A673 (cell line): ENCODE measurements around the gene TTLL5. TPM values are rescaled to one million over a fixed set of nuclear protein-coding genes. Genes with fewer than 3 reads are reported as not detected.

Experiments used
- BruUV-seq: library from RNA; stranded (reverse); fragments of 400-500 nt; replicated peaks from 2 replicates; lab custom pipeline; 2021; lab: Mats Ljungman, UMichigan
- CTCF ChIA-PET: fragments of 300-600 bp; sonication (Branson Sonifier 250); formaldehyde crosslinking; loops from one replicate; lab custom pipeline; 2022; ENCODE audit warnings: antibody characterized with exemption; lab: Charles Lee
- POLR2A ChIA-PET: fragments of 300-600 bp; sonication (Branson Sonifier 250); formaldehyde crosslinking; loops from one replicate; lab custom pipeline; 2022; ENCODE audit warnings: antibody characterized with exemption; ENCODE audit not compliant: low non-redundant PET; lab: Charles Lee
- DNase-seq: peaks from one replicate; pipeline ENCODE4 v3.0.0-alpha.2; 2015; ENCODE audit warnings: low spot score
- H3K27ac ChIP-seq: fragments of 200-600 bp; sonication (generic); 2 replicates; pipeline ENCODE4 v1.5.1; 2016; ENCODE audit warnings: mixed run types, low read depth, mild to moderate bottlenecking, mixed read lengths, antibody characterized with exemption, low read length; ENCODE audit not compliant: poor library complexity, severe bottlenecking
- H3K27me3 ChIP-seq: fragments of 200-600 bp; sonication (generic); replicated peaks from 2 replicates; pipeline ENCODE4 v1.6.1; 2017; ENCODE audit warnings: mixed run types, low read depth, mild to moderate bottlenecking, mixed read lengths, antibody characterized with exemption, low read length; ENCODE audit not compliant: insufficient read depth, poor library complexity
- H3K36me3 ChIP-seq: fragments of 200-600 bp; sonication (generic); 2 replicates; pipeline ENCODE4 v1.6.1; 2016; ENCODE audit warnings: mixed run types, mild to moderate bottlenecking, mixed read lengths, antibody characterized with exemption, low read length; ENCODE audit not compliant: insufficient read depth, poor library complexity, severe bottlenecking
- H3K4me1 ChIP-seq: fragments of 200-600 bp; sonication (generic); 2 replicates; pipeline ENCODE4 v1.6.1; 2017; ENCODE audit warnings: mixed run types, mild to moderate bottlenecking, mixed read lengths, antibody characterized with exemption, low read length; ENCODE audit not compliant: insufficient read depth, poor library complexity, severe bottlenecking
- H3K4me3 ChIP-seq: fragments of 200-600 bp; sonication (generic); 2 replicates; pipeline ENCODE4 v1.5.1; 2016; ENCODE audit warnings: low read depth, mixed run types, mild to moderate bottlenecking, mixed read lengths, low read length; ENCODE audit not compliant: poor library complexity, severe bottlenecking
- H3K9me3 ChIP-seq: fragments of 200-600 bp; sonication (generic); 2 replicates; pipeline ENCODE4 v1.6.1; 2016; ENCODE audit warnings: mixed run types, low read depth, mild to moderate bottlenecking, mixed read lengths, antibody characterized with exemption, low read length; ENCODE audit not compliant: poor library complexity, severe bottlenecking
- EZH2 ChIP-seq: fragments of 200-600 bp; sonication (generic); IDR thresholded peaks from 2 replicates; pipeline ENCODE4 v1.6.1; 2017; ENCODE audit warnings: borderline replicate concordance, low read depth, mild to moderate bottlenecking, mixed read lengths, antibody characterized with exemption, low read length; ENCODE audit not compliant: poor library complexity, severe bottlenecking
- intact Hi-C: fragments of 100-400 bp; cut with micrococcal nuclease; formaldehyde crosslinking; loops from one replicate; pipeline ENCODE4 v1.10.0; 2022; ENCODE audit not compliant: unreplicated experiment
- total RNA-seq: library from RNA; stranded (reverse); gene quantifications from 2 replicates; pipeline ENCODE4 v1.2.3, GENCODE V29; 2021
- TF ChIP-seq, protein P1 (sequence below): fragments of 300-800, 200-600 bp; sonication (generic); conservative IDR thresholded peaks from 2 replicates; pipeline ENCODE4 v1.5.1; 2017; ENCODE audit warnings: low read depth, mild to moderate bottlenecking, antibody characterized with exemption, low read length, moderate library complexity, mixed read lengths

TTLL5 gene
- total RNA-seq, 1 experiment from 2014 or later: 56.7 TPM

GRCh38 chr14:75773046-75773445, 112.0 kb downstream of the TTLL5 start:
- TF ChIP-seq, protein P1, sequence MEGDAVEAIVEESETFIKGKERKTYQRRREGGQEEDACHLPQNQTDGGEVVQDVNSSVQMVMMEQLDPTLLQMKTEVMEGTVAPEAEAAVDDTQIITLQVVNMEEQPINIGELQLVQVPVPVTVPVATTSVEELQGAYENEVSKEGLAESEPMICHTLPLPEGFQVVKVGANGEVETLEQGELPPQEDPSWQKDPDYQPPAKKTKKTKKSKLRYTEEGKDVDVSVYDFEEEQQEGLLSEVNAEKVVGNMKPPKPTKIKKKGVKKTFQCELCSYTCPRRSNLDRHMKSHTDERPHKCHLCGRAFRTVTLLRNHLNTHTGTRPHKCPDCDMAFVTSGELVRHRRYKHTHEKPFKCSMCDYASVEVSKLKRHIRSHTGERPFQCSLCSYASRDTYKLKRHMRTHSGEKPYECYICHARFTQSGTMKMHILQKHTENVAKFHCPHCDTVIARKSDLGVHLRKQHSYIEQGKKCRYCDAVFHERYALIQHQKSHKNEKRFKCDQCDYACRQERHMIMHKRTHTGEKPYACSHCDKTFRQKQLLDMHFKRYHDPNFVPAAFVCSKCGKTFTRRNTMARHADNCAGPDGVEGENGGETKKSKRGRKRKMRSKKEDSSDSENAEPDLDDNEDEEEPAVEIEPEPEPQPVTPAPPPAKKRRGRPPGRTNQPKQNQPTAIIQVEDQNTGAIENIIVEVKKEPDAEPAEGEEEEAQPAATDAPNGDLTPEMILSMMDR: no peak
- no peak for TF ChIP-seq EZH2
- Histone ChIP-seq H3K27ac (no peak overlapping the region), H3K36me3 (peaks cover 5% of the 10 kb centered on the region), H3K4me3 (no peak overlapping the region), H3K4me1 (peaks cover 4% of the 10 kb centered on the region), H3K9me3 (no peaks in the 10 kb centered on the region), H3K27me3 (no peaks in the 10 kb centered on the region)
- BruUV-seq: no TSS peak
- POLR2A ChIA-PET: interaction anchor here (0.6 kb wide), 1 partner anchor 243 kb away, joined by 7 read pairs; no protein-coding TSS in a partner anchor
- CTCF ChIA-PET: no interaction called here
- intact Hi-C loops: no loop called here
- DNase-seq: no peak

GRCh38 chr14:75781096-75781495, 120.0 kb downstream of the TTLL5 start:
- CTCF ChIA-PET: no interaction called here
- Histone ChIP-seq H3K4me3 (no peak overlapping the region), H3K27me3 (no peaks in the 10 kb centered on the region), H3K9me3 (no peaks in the 10 kb centered on the region), H3K27ac (no peak overlapping the region), H3K36me3 (peaks cover 19% of the 10 kb centered on the region), H3K4me1 (peaks cover 4% of the 10 kb centered on the region)
- intact Hi-C loops: no loop called here
- TF ChIP-seq, protein P1: no peak
- no peak for TF ChIP-seq EZH2
- POLR2A ChIA-PET: no interaction called here
- no TSS peak for BruUV-seq
- DNase-seq: no peak

DNA sequence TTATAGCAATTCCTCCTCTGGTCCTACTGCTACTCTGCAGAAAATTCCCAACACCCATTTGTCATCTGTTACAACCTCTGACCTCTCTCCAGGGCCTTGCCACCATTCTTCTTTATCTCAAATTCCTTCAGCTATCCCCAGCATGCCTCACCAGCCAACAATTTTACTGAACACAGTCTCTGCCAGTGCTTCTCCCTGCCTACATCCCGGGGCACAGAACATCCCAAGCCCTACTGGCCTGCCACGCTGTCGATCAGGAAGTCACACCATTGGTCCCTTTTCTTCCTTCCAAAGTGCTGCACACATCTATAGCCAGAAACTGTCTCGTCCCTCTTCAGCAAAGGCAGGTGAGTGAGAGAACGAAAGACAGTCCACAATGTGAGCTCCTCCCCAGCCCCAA, 122.1 kb downstream of the TTLL5 start:
- H3K27ac ChIP-seq: no peak overlapping the region
- H3K4me1 ChIP-seq: no peaks in the 10 kb centered on the region
- peaks cover 19% of the 10 kb centered on the region for H3K36me3 ChIP-seq
- no peak overlapping the region for H3K4me3 ChIP-seq
- no peak for DNase-seq
- no peaks in the 10 kb centered on the region for H3K9me3 ChIP-seq
- BruUV-seq: no TSS peak
- POLR2A ChIA-PET: no interaction called here
- intact Hi-C loops: no loop called here
- CTCF ChIA-PET: no interaction called here
- TF ChIP-seq, protein P1: no peak
- no peak for TF ChIP-seq EZH2
- no peaks in the 10 kb centered on the region for H3K27me3 ChIP-seq
